Measurements from ENCODE around the gene INPP1. TPM values are rescaled to one million over a fixed set of nuclear protein-coding genes. Genes with fewer than 3 reads are reported as not detected.

INPP1 gene
- total RNA-seq, 1 experiment from 2014 or later: 4.3 TPM

- Mint-ChIP-seq H3K4me3 (no peak overlapping the region), H3K9me3 (no peaks in the 10 kb centered on the region), H3K4me1 (peaks cover 5 to 12% of the 10 kb centered on the region in 2 experiments), H3K36me3 (ENCODE audit: insufficient read depth in 1 of 3, low read depth in 3 of 3) (no peaks in the 10 kb centered on the region), H3K27me3 (ENCODE audit: low read depth) (no peaks in the 10 kb centered on the region), H3K27ac (no peak overlapping the region; a peak in 1 of 7 replicates)
- Histone ChIP-seq H3K56ac (ENCODE audit: insufficient read length, low read depth, low read length) (no peak overlapping the region), H4K91ac (ENCODE audit: insufficient read length, low read depth, low read length) (no peak overlapping the region), H3K9ac (ENCODE audit: extremely low read depth, insufficient read length, low read length) (no peak overlapping the region), H4K20me1 (ENCODE audit: control insufficient read depth, insufficient read depth, insufficient read length) (no peaks in the 10 kb centered on the region), H2BK12ac (ENCODE audit: insufficient read length, low read depth, low read length) (no peak overlapping the region), H2BK5ac (ENCODE audit: insufficient read length, low read length) (no peak overlapping the region), H2BK15ac (ENCODE audit: low read depth, low read length) (no peak overlapping the region), H2AFZ (ENCODE audit: low read length) (no peak overlapping the region), H2AK5ac (ENCODE audit: insufficient read length, low read length) (no peak overlapping the region), H3K27me3 (ENCODE audit: insufficient read depth, low read length) (no peaks in the 10 kb centered on the region), H3K9me3 (ENCODE audit: control insufficient read depth, low read depth, low read length) (no peaks in the 10 kb centered on the region), H3K4me2 (ENCODE audit: insufficient read depth, insufficient read length, low read length) (no peak overlapping the region), H3T11ph (ENCODE audit: low read length) (no peak overlapping the region), H3K23me2 (ENCODE audit: insufficient read length, low read depth, low read length, poor library complexity, severe bottlenecking) (no peaks in the 10 kb centered on the region), H4K5ac (ENCODE audit: insufficient read length, low read depth, low read length) (no peak overlapping the region), H4K8ac (replicated peaks; ENCODE audit: insufficient read length, low read depth, low read length) (no peak overlapping the region), H2BK20ac (ENCODE audit: low read depth, low read length, poor library complexity, severe bottlenecking) (no peak overlapping the region), H3K79me2 (ENCODE audit: insufficient read depth, low read length) (no peaks in the 10 kb centered on the region), H3K4me1 (ENCODE audit: insufficient read depth, low read length) (no peaks in the 10 kb centered on the region), H3K18ac (ENCODE audit: insufficient read length, low read depth, low read length) (no peak overlapping the region), H3K23ac (ENCODE audit: insufficient read length, low read depth, low read length) (no peak overlapping the region), H2BK120ac (ENCODE audit: low read depth, low read length, poor library complexity, severe bottlenecking) (no peak overlapping the region), H3K79me1 (ENCODE audit: insufficient read depth, low read depth, low read length, poor library complexity, severe bottlenecking) (no peaks in the 10 kb centered on the region), H3K4ac (ENCODE audit: low read depth, low read length) (no peak overlapping the region), H3K14ac (ENCODE audit: insufficient read depth, low read length) (no peak overlapping the region), H3K27ac (ENCODE audit: insufficient read length, low read depth, low read length) (no peak overlapping the region)
- no CpG with 5 or more reads among the region's 12 CpGs for WGBS (ENCODE audit: extremely low coverage, insufficient read length, low lambda C conversion rate)
- no peak for DNase-seq
- TF ChIP-seq CTCF (conservative IDR thresholded peaks at IDR 0.05): no peak
Observed at GRCh38 chr2:190354003-190354690, 10.8 kb downstream of the INPP1 start.

All from H9 (cell line).